ENCODE measurements around the gene PDZRN3.

DNA sequence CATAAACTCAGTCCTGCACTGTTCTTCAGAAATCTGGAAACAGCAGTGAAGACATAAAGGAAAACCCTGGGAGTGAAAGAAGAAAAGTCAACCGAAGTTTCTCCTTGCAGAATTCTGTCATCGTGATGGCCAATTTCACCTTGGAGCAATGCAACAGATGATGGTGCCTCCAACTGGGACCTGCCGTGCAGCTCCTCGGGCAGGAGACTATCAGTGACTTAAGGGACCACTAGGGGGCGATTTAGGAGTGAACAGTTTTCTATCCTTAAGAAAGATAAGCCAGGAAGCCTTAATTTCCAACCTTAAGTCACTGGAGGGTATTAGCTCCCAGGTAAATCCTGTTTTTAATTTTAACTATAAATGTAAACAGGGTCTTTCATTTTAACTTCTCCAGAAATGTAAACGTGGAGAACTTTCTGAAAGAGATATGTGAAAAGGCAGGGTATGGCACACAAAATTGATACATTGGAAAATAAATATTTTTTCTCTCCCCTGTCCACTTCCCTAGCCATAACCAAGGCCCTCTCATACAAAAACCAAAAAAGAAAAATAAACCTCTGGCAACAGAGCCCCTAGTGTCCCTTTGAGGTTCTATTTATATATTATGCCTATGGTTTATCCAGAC, 116.3 kb downstream of the PDZRN3 start:
- TF ChIP-seq, protein P1, sequence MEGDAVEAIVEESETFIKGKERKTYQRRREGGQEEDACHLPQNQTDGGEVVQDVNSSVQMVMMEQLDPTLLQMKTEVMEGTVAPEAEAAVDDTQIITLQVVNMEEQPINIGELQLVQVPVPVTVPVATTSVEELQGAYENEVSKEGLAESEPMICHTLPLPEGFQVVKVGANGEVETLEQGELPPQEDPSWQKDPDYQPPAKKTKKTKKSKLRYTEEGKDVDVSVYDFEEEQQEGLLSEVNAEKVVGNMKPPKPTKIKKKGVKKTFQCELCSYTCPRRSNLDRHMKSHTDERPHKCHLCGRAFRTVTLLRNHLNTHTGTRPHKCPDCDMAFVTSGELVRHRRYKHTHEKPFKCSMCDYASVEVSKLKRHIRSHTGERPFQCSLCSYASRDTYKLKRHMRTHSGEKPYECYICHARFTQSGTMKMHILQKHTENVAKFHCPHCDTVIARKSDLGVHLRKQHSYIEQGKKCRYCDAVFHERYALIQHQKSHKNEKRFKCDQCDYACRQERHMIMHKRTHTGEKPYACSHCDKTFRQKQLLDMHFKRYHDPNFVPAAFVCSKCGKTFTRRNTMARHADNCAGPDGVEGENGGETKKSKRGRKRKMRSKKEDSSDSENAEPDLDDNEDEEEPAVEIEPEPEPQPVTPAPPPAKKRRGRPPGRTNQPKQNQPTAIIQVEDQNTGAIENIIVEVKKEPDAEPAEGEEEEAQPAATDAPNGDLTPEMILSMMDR (conservative IDR thresholded peaks at IDR 0.05 in 1 of 2, IDR thresholded peaks at IDR 0.05 in 1 of 2; ENCODE audit: extremely low read depth in 1 of 2, insufficient read depth in 1 of 2, low read depth in 1 of 2, low read length in 2 of 2), result peak; percentile 73 to 77
- TF ChIP-seq EZH2 (IDR thresholded peaks at IDR 0.05; ENCODE audit: borderline replicate concordance, low read length), result no peak

Measured in mammary epithelial cell (primary cell).